Left lung (tissue), 10 donors: Measurements from ENCODE around the gene MAP3K15. TPM values are rescaled to one million over a fixed set of nuclear protein-coding genes. Genes with fewer than 3 reads are reported as not detected.
A peak's percentile ranks its signal among the peaks of the same experiment; 100 is the strongest.

Experiments used
- ATAC-seq: fragments of 200-7000 bp; cut with Tn5 transposase; one replicate; pipeline ENCODE4 v1.9.1; 2020; ENCODE audit warnings: moderate library complexity
- DNase-seq, 4 donors: peaks; one replicate each; pipeline ENCODE4 v3.0.0-alpha.2; 2013 to 2020
- H3K27ac ChIP-seq, 2 donors: fragments of 200-600 bp; sonication (generic) in 1 of 2; one replicate each; pipeline versions ENCODE4 v1.5.0 to v1.8.0; 2020 to 2021
- H3K27me3 ChIP-seq, 2 donors: fragments of 200-600 bp; sonication (generic) in 1 of 2; one replicate each; pipeline versions ENCODE4 v1.5.0 to v1.8.0; 2020 to 2021
- H3K36me3 ChIP-seq, 2 donors: fragments of 200-600 bp; sonication (generic) in 1 of 2; one replicate each; pipeline versions ENCODE4 v1.5.0 to v1.8.0; 2020 to 2021
- H3K4me1 ChIP-seq, 2 donors: fragments of 200-600 bp; one replicate each; pipeline ENCODE4 v1.8.0; 2021
- H3K4me3 ChIP-seq, 2 donors: fragments of 200-600 bp; sonication (generic) in 1 of 2; one replicate each; pipeline versions ENCODE4 v1.5.0 to v1.8.0; 2020 to 2021; ENCODE audit warnings: mild to moderate bottlenecking in 1 of 2
- H3K9me3 ChIP-seq, 2 donors: fragments of 200-600 bp; sonication (generic) in 1 of 2; one replicate each; pipeline versions ENCODE4 v1.5.0 to v1.8.0; 2020 to 2021
- intact Hi-C, 2 donors: fragments of 100-400 bp; cut with DNase I; formaldehyde crosslinking; loops; one replicate each; pipeline versions ENCODE4 v1.11.2 to v1.14.2; 2022
- polyA plus RNA-seq, 6 donors: library from polyadenylated mRNA; unstranded; fragments of 120-200 nt; gene quantifications; one replicate each; pipeline ENCODE4 v1.2.1, GENCODE V29; 2013; ENCODE audit not compliant: insufficient read length in 6 of 6
- total RNA-seq, 2 donors: library from RNA; stranded (reverse); fragmentation: NEBNext Ultra II Directional; extraction: Animal tissue kit (Norgen Biotek cat#: 25700); gene quantifications; one replicate each; pipeline ENCODE4 v1.2.1, GENCODE V29; 2021
- TF ChIP-seq, protein P1 (sequence below), 2 donors: fragments of 200-600 bp; sonication (generic) in 1 of 2; IDR thresholded peaks; one replicate each; pipeline versions ENCODE4 v1.5.0 to v1.8.0; 2021; ENCODE audit warnings: antibody characterized with exemption in 2 of 2
- donor health status: DM: no; HTN: yes; CAD: no.
- donor health status: DM: no; HTN: no; CAD: no.

The MAP3K15 gene
- total and polyA plus RNA-seq, 8 donors, result 0.24 to 2.0 (median 1.6) TPM

DNA sequence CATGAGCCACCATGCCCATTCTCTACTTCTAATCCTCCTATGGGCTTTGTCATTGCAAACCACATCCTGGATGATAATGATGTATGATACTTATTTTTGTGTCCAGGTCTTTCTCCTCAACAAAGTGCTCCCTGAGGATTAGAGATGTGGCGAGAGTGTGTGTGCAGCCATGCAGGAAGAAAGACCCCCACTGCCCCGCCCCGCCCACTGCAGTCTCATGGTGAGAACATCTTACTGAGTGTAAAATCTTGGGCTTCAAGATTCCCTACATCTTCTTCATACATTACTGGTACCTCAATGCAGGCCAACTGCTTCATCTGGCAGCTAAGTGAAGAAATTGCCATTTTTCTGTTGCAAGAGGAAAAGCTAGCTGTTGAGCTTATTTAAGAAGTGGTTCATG, 25.9 kb upstream of the MAP3K15 start:
- peaks cover 0 to 34% of the 10 kb centered on the region in 2 donors for H3K36me3 ChIP-seq
- DNase-seq (no peak), ATAC-seq (no peak)
- no peak overlapping the region for H3K4me3 ChIP-seq
- H3K9me3 ChIP-seq, result no peaks in the 10 kb centered on the region
- H3K27me3 ChIP-seq, result no peaks in the 10 kb centered on the region
- no peak overlapping the region for H3K27ac ChIP-seq
- TF ChIP-seq, protein P1, sequence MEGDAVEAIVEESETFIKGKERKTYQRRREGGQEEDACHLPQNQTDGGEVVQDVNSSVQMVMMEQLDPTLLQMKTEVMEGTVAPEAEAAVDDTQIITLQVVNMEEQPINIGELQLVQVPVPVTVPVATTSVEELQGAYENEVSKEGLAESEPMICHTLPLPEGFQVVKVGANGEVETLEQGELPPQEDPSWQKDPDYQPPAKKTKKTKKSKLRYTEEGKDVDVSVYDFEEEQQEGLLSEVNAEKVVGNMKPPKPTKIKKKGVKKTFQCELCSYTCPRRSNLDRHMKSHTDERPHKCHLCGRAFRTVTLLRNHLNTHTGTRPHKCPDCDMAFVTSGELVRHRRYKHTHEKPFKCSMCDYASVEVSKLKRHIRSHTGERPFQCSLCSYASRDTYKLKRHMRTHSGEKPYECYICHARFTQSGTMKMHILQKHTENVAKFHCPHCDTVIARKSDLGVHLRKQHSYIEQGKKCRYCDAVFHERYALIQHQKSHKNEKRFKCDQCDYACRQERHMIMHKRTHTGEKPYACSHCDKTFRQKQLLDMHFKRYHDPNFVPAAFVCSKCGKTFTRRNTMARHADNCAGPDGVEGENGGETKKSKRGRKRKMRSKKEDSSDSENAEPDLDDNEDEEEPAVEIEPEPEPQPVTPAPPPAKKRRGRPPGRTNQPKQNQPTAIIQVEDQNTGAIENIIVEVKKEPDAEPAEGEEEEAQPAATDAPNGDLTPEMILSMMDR (IDR thresholded peaks at IDR 0.05), result no peak
- no peaks in the 10 kb centered on the region for H3K4me1 ChIP-seq
- intact Hi-C loops, result no loop called here

DNA sequence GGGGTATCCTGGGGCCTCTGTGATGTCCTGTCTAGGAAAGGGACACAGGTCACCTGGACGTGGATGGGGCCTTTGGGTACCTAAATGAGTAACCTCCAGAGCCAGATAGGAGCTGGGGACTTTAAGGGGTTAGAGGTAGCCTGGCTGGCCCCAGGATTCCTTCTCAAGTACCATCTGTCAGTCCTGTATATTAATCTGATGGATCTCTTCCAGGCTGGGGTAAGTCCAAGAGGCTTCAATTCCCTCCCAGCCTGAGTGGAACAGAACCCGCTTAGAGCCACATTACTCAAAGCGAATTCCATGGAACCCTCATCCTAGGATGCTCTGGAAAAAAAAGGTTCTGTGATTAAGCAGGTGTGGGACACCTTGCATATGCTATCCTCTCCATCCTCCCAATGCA, 24.8 kb upstream of the MAP3K15 start:
- no peaks in the 10 kb centered on the region for H3K9me3 ChIP-seq
- no peak for DNase-seq
- no peak overlapping the region for H3K4me3 ChIP-seq
- intact Hi-C loops, result no loop called here
- H3K27ac ChIP-seq, result no peak overlapping the region
- no peaks in the 10 kb centered on the region for H3K27me3 ChIP-seq
- H3K4me1 ChIP-seq, result no peaks in the 10 kb centered on the region
- TF ChIP-seq, protein P1 (IDR thresholded peaks at IDR 0.05), result no peak
- peaks cover 0 to 42% of the 10 kb centered on the region in 2 donors for H3K36me3 ChIP-seq
- no peak for ATAC-seq

DNA sequence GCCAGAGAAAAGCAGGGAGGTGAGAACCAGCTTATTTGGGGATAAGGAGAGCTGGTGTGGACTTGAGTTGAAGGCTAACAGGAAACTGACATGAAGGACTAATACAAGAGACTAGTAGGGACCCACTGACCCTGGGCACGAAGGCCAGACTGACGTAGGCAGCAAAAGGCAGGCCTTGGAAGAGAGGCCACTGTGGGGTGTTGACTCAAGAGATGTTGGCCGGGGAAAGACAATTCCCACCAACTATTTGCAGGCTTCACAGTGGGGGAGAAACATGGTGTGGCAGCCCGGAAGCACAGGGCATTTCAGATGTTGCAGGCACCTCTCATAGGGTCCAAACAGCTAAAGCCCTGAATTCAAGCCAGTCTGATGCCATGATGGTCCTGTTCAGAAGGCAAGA, 24.4 kb upstream of the MAP3K15 start:
- H3K4me1 ChIP-seq, result no peaks in the 10 kb centered on the region
- peaks cover 0 to 42% of the 10 kb centered on the region in 2 donors for H3K36me3 ChIP-seq
- DNase-seq, result no peak
- ATAC-seq, result no peak
- intact Hi-C loops, result no loop called here
- H3K4me3 ChIP-seq, result no peak overlapping the region
- no peaks in the 10 kb centered on the region for H3K27me3 ChIP-seq
- H3K27ac ChIP-seq, result no peak overlapping the region
- TF ChIP-seq, protein P1 (IDR thresholded peaks at IDR 0.05), result no peak
- no peaks in the 10 kb centered on the region for H3K9me3 ChIP-seq

DNA sequence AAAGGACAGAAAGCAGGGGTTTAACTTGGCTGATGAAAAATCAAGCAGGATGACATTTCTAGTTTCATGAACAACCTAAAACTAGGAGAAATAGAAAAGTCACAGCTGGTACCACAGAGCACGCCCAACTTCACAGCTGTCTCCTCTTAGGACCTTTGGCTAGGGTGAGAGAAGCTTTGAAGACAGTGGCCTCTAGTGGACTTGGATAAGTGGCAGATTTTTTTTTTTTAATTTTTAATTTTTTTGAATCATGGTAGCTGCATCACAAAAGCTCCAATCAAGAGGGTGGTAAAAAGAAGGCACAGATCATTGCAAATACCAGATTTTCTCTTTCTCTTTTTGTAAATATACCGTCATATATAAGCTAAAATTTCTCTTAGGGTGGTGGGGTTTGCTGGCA, 20.2 kb upstream of the MAP3K15 start:
- DNase-seq (peak in 2 of 4 donors; percentile 49 to 70), ATAC-seq (peak; percentile 26)
- no peaks in the 10 kb centered on the region for H3K4me1 ChIP-seq
- no peaks in the 10 kb centered on the region for H3K9me3 ChIP-seq
- peaks cover 0 to 29% of the 10 kb centered on the region in 2 donors for H3K36me3 ChIP-seq
- H3K27me3 ChIP-seq, result no peaks in the 10 kb centered on the region
- H3K27ac ChIP-seq, result no peak overlapping the region
- TF ChIP-seq, protein P1 (IDR thresholded peaks at IDR 0.05), result no peak
- H3K4me3 ChIP-seq, result no peak overlapping the region
- intact Hi-C loops, result no loop called here

DNA sequence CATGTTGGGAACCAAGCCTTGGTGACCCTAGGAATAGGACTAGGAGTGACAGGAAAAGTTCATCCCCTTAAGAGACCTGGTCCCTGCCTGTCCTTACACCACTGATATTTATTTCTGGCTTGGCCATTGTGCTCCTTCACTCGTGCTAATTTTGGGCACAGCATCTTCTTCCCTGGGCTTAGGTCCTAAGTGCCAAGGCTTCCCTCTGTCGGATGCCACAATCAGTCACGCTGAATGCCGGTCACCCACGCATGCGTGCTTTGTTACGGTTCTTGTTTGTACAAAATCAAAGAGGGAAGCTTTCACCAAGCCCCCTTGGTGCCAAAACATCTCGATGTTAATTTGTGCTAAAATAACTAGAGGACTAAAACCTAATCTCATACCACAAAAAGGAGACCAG, 17.4 kb upstream of the MAP3K15 start:
- Histone ChIP-seq H3K27me3 (no peaks in the 10 kb centered on the region), H3K4me1 (no peaks in the 10 kb centered on the region), H3K36me3 (peaks cover 0 to 22% of the 10 kb centered on the region in 2 donors), H3K4me3 (no peak overlapping the region), H3K27ac (no peak overlapping the region), H3K9me3 (no peaks in the 10 kb centered on the region)
- TF ChIP-seq, protein P1 (IDR thresholded peaks at IDR 0.05), result no peak
- intact Hi-C loops, result no loop called here
- DNase-seq (no peak), ATAC-seq (no peak)
